IMR-90 (cell line): ENCODE results near the gene ABHD12B. TPM values are rescaled to one million over a fixed set of nuclear protein-coding genes. Genes with fewer than 3 reads are reported as not detected.
A peak's percentile ranks its signal among the peaks of the same experiment; 100 is the strongest.

Experiments used
- ATAC-seq: fragments of 200-7000 bp; cut with Tn5 transposase; 2 replicates; pipeline ENCODE4 v1.9.1; 2020; ENCODE audit warnings: low read depth, mild to moderate bottlenecking, moderate library complexity
- BruUV-seq: library from RNA; stranded (reverse); fragments of 400-500 nt; replicated peaks from 2 replicates; lab custom pipeline; 2021; lab: Mats Ljungman, UMichigan
- CTCF ChIA-PET: fragments of 300-600 bp; formaldehyde crosslinking; extraction: SDS; loops from one replicate; lab custom pipeline; 2021; ENCODE audit warnings: antibody characterized with exemption; lab: Yijun Ruan, JAX
- POLR2A ChIA-PET: fragments of 300-600 bp; sonication (Branson Sonifier 250); formaldehyde crosslinking; loops from one replicate; lab custom pipeline; 2022; ENCODE audit warnings: antibody characterized with exemption; ENCODE audit not compliant: unreplicated experiment; lab: Charles Lee
- DNase-seq: peaks from one replicate; pipeline ENCODE4 v3.0.0; 2013
- H2AFZ ChIP-seq: replicated peaks from 2 replicates; pipeline ENCODE3; 2013; ENCODE audit warnings: low read length, mild to moderate bottlenecking; ENCODE audit not compliant: poor library complexity
- H2AK5ac ChIP-seq: 2 replicates; pipeline ENCODE4 v1.6.1; 2013; ENCODE audit warnings: low read depth, low read length, inconsistent platforms
- H2AK9ac ChIP-seq: replicated peaks from 2 replicates; pipeline ENCODE3; 2013; ENCODE audit warnings: mild to moderate bottlenecking, low read depth, low read length, moderate library complexity; ENCODE audit not compliant: poor library complexity
- H2BK120ac ChIP-seq: 2 replicates; pipeline ENCODE4 v1.6.1; 2013; ENCODE audit warnings: low read depth, low read length, inconsistent platforms
- H2BK15ac ChIP-seq: 3 replicates; pipeline ENCODE4 v1.6.1; 2013; ENCODE audit warnings: low read depth, low read length, inconsistent platforms
- H2BK20ac ChIP-seq: 2 replicates; pipeline ENCODE4 v1.6.1; 2013; ENCODE audit warnings: low read depth, mild to moderate bottlenecking, inconsistent platforms, low read length, moderate library complexity
- H2BK5ac ChIP-seq: 2 replicates; pipeline ENCODE4 v1.6.1; 2013; ENCODE audit warnings: mild to moderate bottlenecking, low read depth, low read length, inconsistent platforms; ENCODE audit not compliant: poor library complexity, severe bottlenecking
- H3K14ac ChIP-seq: replicated peaks from 2 replicates; pipeline ENCODE4 v1.6.1; 2013; ENCODE audit warnings: low read depth, low read length, inconsistent platforms
- H3K18ac ChIP-seq: 2 replicates; pipeline ENCODE4 v1.6.1; 2013; ENCODE audit warnings: low read depth, low read length, control low read depth
- H3K23ac ChIP-seq: 2 replicates; pipeline ENCODE4 v1.6.1; 2013; ENCODE audit warnings: low read depth, low read length, inconsistent platforms
- H3K27ac ChIP-seq: 2 replicates; pipeline ENCODE4 v1.5.1; 2013; ENCODE audit warnings: mild to moderate bottlenecking, control low read depth, low read length; ENCODE audit not compliant: insufficient read depth
- H3K27me3 ChIP-seq: 2 replicates; pipeline ENCODE4 v1.6.1; 2013; ENCODE audit warnings: low read length; ENCODE audit not compliant: control insufficient read depth, insufficient read depth
- H3K36me3 ChIP-seq: 2 replicates; pipeline ENCODE4 v1.6.1; 2013; ENCODE audit warnings: low read length, mixed read lengths; ENCODE audit not compliant: control insufficient read depth, insufficient read depth
- H3K4ac ChIP-seq: 2 replicates; pipeline ENCODE4 v1.6.1; 2013; ENCODE audit warnings: low read depth, low read length, inconsistent platforms
- H3K4me1 ChIP-seq: 2 replicates; pipeline ENCODE4 v1.6.1; 2013; ENCODE audit warnings: low read length, mixed read lengths; ENCODE audit not compliant: control insufficient read depth, insufficient read depth
- H3K4me2 ChIP-seq: 2 replicates; pipeline ENCODE4 v1.6.1; 2013; ENCODE audit warnings: low read depth, mild to moderate bottlenecking, control low read depth, low read length, moderate library complexity
- H3K4me3 ChIP-seq: 2 replicates; pipeline ENCODE4 v1.5.1; 2013; ENCODE audit warnings: low read depth, mild to moderate bottlenecking, control low read depth, low read length, moderate library complexity; ENCODE audit not compliant: insufficient read depth
- H3K56ac ChIP-seq: 2 replicates; pipeline ENCODE4 v1.6.1; 2013; ENCODE audit warnings: low read length, inconsistent platforms; ENCODE audit not compliant: insufficient read depth; ENCODE audit errors: extremely low read depth
- H3K79me1 ChIP-seq, 2 experiments: 2 replicates each; pipeline ENCODE4 v1.6.1; 2013; ENCODE audit warnings: low read length in 2 of 2, inconsistent platforms in 1 of 2, low read depth in 1 of 2
- H3K9ac ChIP-seq: 2 replicates; pipeline ENCODE4 v1.6.1; 2013; ENCODE audit warnings: low read depth, low read length, control low read depth
- H3K9me1 ChIP-seq: 2 replicates; pipeline ENCODE4 v1.6.1; 2013; ENCODE audit warnings: low read length, inconsistent platforms; ENCODE audit not compliant: insufficient read depth
- H3K9me3 ChIP-seq: 2 replicates; pipeline ENCODE4 v1.6.1; 2013; ENCODE audit warnings: low read length; ENCODE audit not compliant: control insufficient read depth, insufficient read depth
- H4K20me1 ChIP-seq: 2 replicates; pipeline ENCODE4 v1.6.1; 2013; ENCODE audit warnings: low read length, inconsistent platforms; ENCODE audit not compliant: insufficient read depth
- H4K5ac ChIP-seq: 2 replicates; pipeline ENCODE4 v1.6.1; 2013; ENCODE audit warnings: mild to moderate bottlenecking, low read depth, low read length, control low read depth
- H4K8ac ChIP-seq, 2 experiments: 2 replicates each; pipeline ENCODE4 v1.6.1; 2013; ENCODE audit warnings: low read depth in 2 of 2, low read length in 2 of 2, control low read depth in 1 of 2, inconsistent platforms in 1 of 2
- H4K91ac ChIP-seq: 2 replicates; pipeline ENCODE4 v1.6.1; 2013; ENCODE audit warnings: low read depth, low read length, inconsistent platforms; ENCODE audit not compliant: insufficient read depth
- BHLHE40 ChIP-seq: fragments of 150-350 bp; IDR thresholded peaks from 2 replicates; pipeline ENCODE4 v1.6.1; 2016; ENCODE audit warnings: mild to moderate bottlenecking, low read depth, low read length
- CHD1 ChIP-seq: IDR thresholded peaks from 2 replicates; pipeline ENCODE4 v1.6.1; 2012; ENCODE audit warnings: low read depth, low read length, improper control_type of control experiment
- CTCF ChIP-seq: conservative IDR thresholded peaks from 2 replicates; pipeline ENCODE4 v1.5.1; 2012; ENCODE audit warnings: mild to moderate bottlenecking, low read depth, low read length, improper control_type of control experiment
- FOS ChIP-seq: fragments of 150-350 bp; IDR thresholded peaks from 2 replicates; pipeline ENCODE4 v1.6.1; 2016; ENCODE audit warnings: low read depth, low read length
- MAFK ChIP-seq: IDR thresholded peaks from 2 replicates; pipeline ENCODE4 v1.6.1; 2012; ENCODE audit warnings: low read depth, low read length, improper control_type of control experiment
- MXI1 ChIP-seq: IDR thresholded peaks from 2 replicates; pipeline ENCODE4 v1.6.1; 2012; ENCODE audit warnings: low read depth, mild to moderate bottlenecking, low read length, moderate library complexity, borderline replicate concordance
- POLR2A ChIP-seq: IDR thresholded peaks from 2 replicates; pipeline ENCODE4 v1.6.1; 2012; ENCODE audit warnings: mild to moderate bottlenecking, low read depth, low read length
- RAD21 ChIP-seq: IDR thresholded peaks from 2 replicates; pipeline ENCODE4 v1.6.1; 2012; ENCODE audit warnings: low read length, improper control_type of control experiment
- RCOR1 ChIP-seq: IDR thresholded peaks from 2 replicates; pipeline ENCODE4 v1.6.1; 2012; ENCODE audit warnings: mild to moderate bottlenecking, low read length, improper control_type of control experiment; ENCODE audit not compliant: insufficient replicate concordance
- RFX5 ChIP-seq: IDR thresholded peaks from 2 replicates; pipeline ENCODE4 v1.8.0; 2012; ENCODE audit warnings: low read depth, mild to moderate bottlenecking, low read length, moderate library complexity
- SMC3 ChIP-seq: fragments of 150-350 bp; IDR thresholded peaks from 2 replicates; pipeline ENCODE4 v1.6.1; 2016; ENCODE audit warnings: low read depth, mild to moderate bottlenecking, antibody characterized with exemption, low read length, moderate library complexity
- WGBS, 2 experiments: methylation state at CpG; one replicate each; pipeline versions ENCODE4 v1.1.5 to v1.1.7; 2013; ENCODE audit warnings: missing lambda C conversion rate in 2 of 2; ENCODE audit not compliant: insufficient read length in 1 of 2; ENCODE audit errors: extremely low coverage in 2 of 2; 5-methylcytosine and 5-hydroxymethylcytosine counted together
- dilution Hi-C: fragments of 300-500 bp; cut with HindIII; formaldehyde crosslinking; loops from one replicate; pipeline ENCODE4 v1.14.3; 2018; ENCODE audit warnings: low sequenced_read_pairs; ENCODE audit not compliant: unreplicated experiment
- in situ Hi-C: fragments of 300-500 bp; cut with MboI; formaldehyde crosslinking; loops from 3 replicates; pipeline ENCODE4 v1.14.3; 2019; ENCODE audit warnings: low sequenced_read_pairs, inconsistent platforms, mixed read lengths
- intact Hi-C: fragments of 100-400 bp; cut with micrococcal nuclease; formaldehyde crosslinking; loops from 2 replicates; pipeline ENCODE4 v1.10.0; 2022
- polyA plus RNA-seq, 3 experiments: library from polyadenylated mRNA; depleted of rRNA; stranded (reverse); fragments of >200 nt; gene quantifications; 2 replicates each; pipeline ENCODE4 v1.2.3, GENCODE V29; 2012; ENCODE audit warnings: low replicate concordance in 1 of 3
- total RNA-seq: library from RNA; depleted of rRNA; stranded (reverse); fragments of >200 nt; gene quantifications from 2 replicates; pipeline ENCODE4 v1.2.3, GENCODE V29; 2012

Gene ABHD12B
- total and polyA plus RNA-seq, 2 of the 4 experiments (the other 2 are of a cell fraction) = 0.18 TPM; not detected in 1

GRCh38 chr14:50837271-50837670, 34.6 kb upstream of the ABHD12B start:
- Histone ChIP-seq H2AK9ac (peak overlapping the region; percentile 71), H3K14ac (0 out of 2 replicates have a peak overlapping the region, but pooled peaks have one; percentile 65), H3K56ac (no peak overlapping the region), H2BK5ac (no peak overlapping the region), H3K4me2 (no peak overlapping the region), H3K9me1 (peaks cover 15% of the 10 kb centered on the region), H2BK120ac (peak overlapping the region; percentile 37), H3K79me1 (no peaks in the 10 kb centered on the region; a peak in 1 of 4 replicates), H4K8ac (peak overlapping the region in 1 of 2 experiments; percentile 37; a peak in 1 of 4 replicates), H4K20me1 (no peaks in the 10 kb centered on the region), H2BK20ac (peak overlapping the region; percentile 44), H4K5ac (no peak overlapping the region), H3K4me1 (peaks cover 11% of the 10 kb centered on the region), H3K9me3 (no peaks in the 10 kb centered on the region), H3K4me3 (no peak overlapping the region), H3K27ac (no peak overlapping the region), H3K23ac (0 out of 2 replicates have a peak overlapping the region, but pooled peaks have one; percentile 19), H3K18ac (no peak overlapping the region), H2AFZ (peak overlapping the region; percentile 67), H3K9ac (no peak overlapping the region), H3K4ac (peak overlapping the region; percentile 60), H2BK15ac (peak overlapping the region; percentile 54; the same call in 1 of the 3 replicates), H4K91ac (peak overlapping the region; percentile 46; the same call in 1 of the 2 replicates), H3K27me3 (no peaks in the 10 kb centered on the region), H3K36me3 (no peaks in the 10 kb centered on the region), H2AK5ac (peak overlapping the region; percentile 76)
- DNase-seq = no peak
- in situ Hi-C loops = no loop called here
- no peak for ATAC-seq
- TF ChIP-seq RCOR1 = no peak
- no peak for TF ChIP-seq POLR2A
- TF ChIP-seq RFX5 = no peak
- TF ChIP-seq MXI1 = no peak
- no peak for TF ChIP-seq CHD1
- no peak for TF ChIP-seq RAD21
- TF ChIP-seq FOS = no peak
- TF ChIP-seq MAFK = no peak
- TF ChIP-seq SMC3 = no peak
- no peak for TF ChIP-seq BHLHE40
- TF ChIP-seq CTCF = no peak
- 100% methylated on average over 1 of the region's 10 CpGs; no CpG with 5 or more reads in 1 of the 2 experiments for WGBS, 2 experiments
- dilution Hi-C loops = no loop called here
- POLR2A ChIA-PET = no interaction called here
- intact Hi-C loops = no loop called here
- CTCF ChIA-PET = interaction anchor here (0.5 kb wide), 1 partner anchor 709 kb away, joined by 7 read pairs; no protein-coding TSS in a partner anchor
- BruUV-seq = no TSS peak
